BJ (cell line): ENCODE measurements around the gene SRPK1. TPM values are rescaled to one million over a fixed set of nuclear protein-coding genes. Genes with fewer than 3 reads are reported as not detected.

ENCODE experiments used
- CTCF ChIA-PET: fragments of 350-600 bp; formaldehyde crosslinking; extraction: SDS; loops from one replicate; lab custom pipeline; 2021; ENCODE audit warnings: antibody characterized with exemption, inconsistent platforms; lab: Yijun Ruan, JAX
- POLR2A ChIA-PET: fragments of 300-600 bp; sonication (Branson Sonifier 250); formaldehyde crosslinking; extraction: SDS; loops from one replicate; lab custom pipeline; 2021; ENCODE audit warnings: antibody characterized with exemption; lab: Charles Lee
- DNase-seq: peaks from one replicate; pipeline ENCODE4 v3.0.0-alpha.2; 2011; ENCODE audit warnings: low read depth
- H3K27me3 ChIP-seq: 2 replicates; pipeline ENCODE4 v1.6.0; 2011; ENCODE audit warnings: low read length; ENCODE audit not compliant: control insufficient read depth, insufficient read depth
- H3K36me3 ChIP-seq: 2 replicates; pipeline ENCODE4 v1.5.1; 2011; ENCODE audit warnings: low read length; ENCODE audit not compliant: control insufficient read depth, insufficient read depth
- H3K4me3 ChIP-seq: 2 replicates; pipeline ENCODE4 v1.5.1; 2011; ENCODE audit warnings: low read depth, mild to moderate bottlenecking, control low read depth, low read length
- CTCF ChIP-seq: IDR thresholded peaks from 2 replicates; pipeline ENCODE4 v1.5.1; 2011; ENCODE audit warnings: low read depth, mild to moderate bottlenecking, control low read depth, inconsistent platforms, low read length, moderate library complexity; ENCODE audit not compliant: insufficient read depth
- polyA plus RNA-seq: library from polyadenylated mRNA; depleted of rRNA; stranded (reverse); fragments of >200 nt; gene quantifications from 2 replicates; pipeline ENCODE4 v1.2.3, GENCODE V29; 2011

Gene SRPK1
- polyA plus RNA-seq, 1 experiment: 12.6 TPM

GRCh38 chr6:35931120-35931561 is 10.2 kb upstream of the SRPK1 start:
- DNase-seq: no peak
- Histone ChIP-seq H3K36me3 (no peaks in the 10 kb centered on the region), H3K27me3 (no peaks in the 10 kb centered on the region), H3K4me3 (no peak overlapping the region)
- POLR2A ChIA-PET: no interaction called here
- CTCF ChIA-PET: no interaction called here
- no peak for TF ChIP-seq CTCF

- DNase-seq: no peak
- H3K4me3 ChIP-seq: no peak overlapping the region
- TF ChIP-seq CTCF: no peak
- POLR2A ChIA-PET: interaction anchor here (0.6 kb wide), 1 partner anchor 90 kb away, joined by 4 read pairs; no protein-coding TSS in a partner anchor
- H3K27me3 ChIP-seq: no peaks in the 10 kb centered on the region
- H3K36me3 ChIP-seq: no peaks in the 10 kb centered on the region
- CTCF ChIA-PET: interaction anchor here (1.3 kb wide), 1 partner anchor 15 kb away, joined by 3 read pairs; no protein-coding TSS in a partner anchor
Observed at GRCh38 chr6:35929601-35930000, 8.7 kb upstream of the SRPK1 start.

GRCh38 chr6:35926509-35927215 is 5.8 kb upstream of the SRPK1 start:
- no peaks in the 10 kb centered on the region for H3K36me3 ChIP-seq
- no peaks in the 10 kb centered on the region for H3K27me3 ChIP-seq
- no peak for DNase-seq
- no peak overlapping the region for H3K4me3 ChIP-seq
- no peak for TF ChIP-seq CTCF
- ChIA-PET POLR2A (no interaction called here), CTCF (interaction anchor here (0.6 kb wide), 1 partner anchor 54 kb away, joined by 3 read pairs; no protein-coding TSS in a partner anchor)

GRCh38 chr6:35925961-35926360 is 5.1 kb upstream of the SRPK1 start:
- no peak for DNase-seq
- ChIA-PET POLR2A (no interaction called here), CTCF (no interaction called here)
- H3K4me3 ChIP-seq: no peak overlapping the region
- H3K27me3 ChIP-seq: no peaks in the 10 kb centered on the region
- TF ChIP-seq CTCF: no peak
- no peaks in the 10 kb centered on the region for H3K36me3 ChIP-seq

- ChIA-PET CTCF (no interaction called here), POLR2A (no interaction called here)
- Histone ChIP-seq H3K27me3 (no peaks in the 10 kb centered on the region), H3K36me3 (no peaks in the 10 kb centered on the region), H3K4me3 (no peak overlapping the region)
- TF ChIP-seq CTCF: no peak
- no peak for DNase-seq
Observed at GRCh38 chr6:35924146-35924545, 3.2 kb upstream of the SRPK1 start.
